GM03348 (cell line): ENCODE data around the gene BICRA.
"Not testable (repeated sequence)": the region's sequence is repeated elsewhere in the genome, so short reads cannot be mapped to it uniquely, and the experiment has no call there.

Source experiments
- DNase-seq: peaks from one replicate; pipeline ENCODE4 v3.0.0; 2012; ENCODE audit warnings: low spot score

BICRA gene

GRCh38 chr19:47663911-47664771, 55.2 kb downstream of the BICRA start:
- peak; percentile 92 for DNase-seq

GRCh38 chr19:47668556-47668955, 59.6 kb downstream of the BICRA start:
- DNase-seq: not testable (repeated sequence)

GRCh38 chr19:47670736-47671135, 61.8 kb downstream of the BICRA start:
- DNase-seq: no peak

- DNase-seq: no peak
Measured at GRCh38 chr19:47671499-47671898, 62.6 kb downstream of the BICRA start.

- DNase-seq: no peak
Measured at GRCh38 chr19:47673426-47673825, 64.5 kb downstream of the BICRA start.

GRCh38 chr19:47674548-47674947, 65.6 kb downstream of the BICRA start:
- DNase-seq: no peak

GRCh38 chr19:47675271-47675670, 66.3 kb downstream of the BICRA start:
- DNase-seq: no peak

GRCh38 chr19:47675859-47676258, 66.9 kb downstream of the BICRA start:
- no peak for DNase-seq

GRCh38 chr19:47676811-47677210, 67.9 kb downstream of the BICRA start:
- no peak for DNase-seq

- DNase-seq: no peak
Measured at GRCh38 chr19:47679251-47679900, 70.4 kb downstream of the BICRA start.

GRCh38 chr19:47679922-47680857, 71.3 kb downstream of the BICRA start:
- no peak for DNase-seq

- DNase-seq: no peak
Measured at GRCh38 chr19:47680858-47681332, 72.0 kb downstream of the BICRA start.

- no peak for DNase-seq
Measured at GRCh38 chr19:47681388-47681787, 72.5 kb downstream of the BICRA start.

GRCh38 chr19:47681936-47682335, 73.0 kb downstream of the BICRA start:
- DNase-seq: no peak

GRCh38 chr19:47682939-47683338, 74.0 kb downstream of the BICRA start:
- DNase-seq: no peak

- no peak for DNase-seq
Measured at GRCh38 chr19:47686679-47687450, 77.9 kb downstream of the BICRA start.

- DNase-seq: no peak
Measured at GRCh38 chr19:47687906-47688305, 79.0 kb downstream of the BICRA start.

GRCh38 chr19:47691090-47691489, 82.2 kb downstream of the BICRA start:
- no peak for DNase-seq

- no peak for DNase-seq
Measured at GRCh38 chr19:47691782-47692181, 82.8 kb downstream of the BICRA start.

GRCh38 chr19:47693489-47693888, 84.6 kb downstream of the BICRA start:
- no peak for DNase-seq

- no peak for DNase-seq
Measured at GRCh38 chr19:47693903-47694302, 85.0 kb downstream of the BICRA start.
